ENCODE measurements around the gene OSBPL2. TPM values are rescaled to one million over a fixed set of nuclear protein-coding genes. Genes with fewer than 3 reads are reported as not detected.

The OSBPL2 gene
- total RNA-seq, 1 donor from 2014 or later: 58.5 TPM

- ATAC-seq: no peak
These were observed 48.8 kb downstream of the OSBPL2 start for GRCh38 chr20:62287129-62287528.

GRCh38 chr20:62287759-62288534, 49.6 kb downstream of the OSBPL2 start:
- ATAC-seq: peak; percentile 75

GRCh38 chr20:62288535-62289105, 50.3 kb downstream of the OSBPL2 start:
- no peak for ATAC-seq

- no peak for ATAC-seq
These were observed 50.8 kb downstream of the OSBPL2 start for GRCh38 chr20:62289131-62289530.

GRCh38 chr20:62289898-62290297, 51.6 kb downstream of the OSBPL2 start:
- ATAC-seq: no peak

- peak; percentile 17 for ATAC-seq
These were observed 53.1 kb downstream of the OSBPL2 start for GRCh38 chr20:62291251-62292066.

- no peak for ATAC-seq
These were observed 53.8 kb downstream of the OSBPL2 start for GRCh38 chr20:62292108-62292507.

- ATAC-seq: no peak
These were observed 54.9 kb downstream of the OSBPL2 start for GRCh38 chr20:62293111-62293784.

- ATAC-seq: no peak
These were observed 55.6 kb downstream of the OSBPL2 start for GRCh38 chr20:62293946-62294345.

GRCh38 chr20:62294516-62294915, 56.2 kb downstream of the OSBPL2 start:
- ATAC-seq: no peak

- ATAC-seq: no peak
These were observed 58.6 kb downstream of the OSBPL2 start for GRCh38 chr20:62296724-62297448.

- ATAC-seq: no peak
These were observed 59.3 kb downstream of the OSBPL2 start for GRCh38 chr20:62297449-62298227.

- ATAC-seq: no peak
These were observed 60.4 kb downstream of the OSBPL2 start for GRCh38 chr20:62298577-62299249.

- ATAC-seq: no peak
These were observed 61.4 kb downstream of the OSBPL2 start for GRCh38 chr20:62299666-62300236.

GRCh38 chr20:62300319-62300718, 62.0 kb downstream of the OSBPL2 start:
- no peak for ATAC-seq

- no peak for ATAC-seq
These were observed 62.9 kb downstream of the OSBPL2 start for GRCh38 chr20:62301111-62301668.

GRCh38 chr20:62301773-62302340, 63.5 kb downstream of the OSBPL2 start:
- ATAC-seq: peak; percentile 44

GRCh38 chr20:62302341-62303061, 64.2 kb downstream of the OSBPL2 start, which contains the start of gene ADRM1:
ADRM1 (plus strand) TSS chr20:62302997; CDS start chr20:62303569, 572 bp downstream.
- peak; percentile 80 for ATAC-seq

GRCh38 chr20:62303062-62303339, 64.7 kb downstream of the OSBPL2 start:
- no peak for ATAC-seq
